Embryonic facial prominence (tissue), 1 donor: ENCODE measurements around the gene MLN.
"Not testable (repeated sequence)": the region's sequence is repeated elsewhere in the genome, so short reads cannot be mapped to it uniquely, and the experiment has no call there.

Source experiments
- DNase-seq: peaks from one replicate; pipeline ENCODE4 v3.0.0-alpha.2; 2016; ENCODE audit errors: extremely low spot score

The MLN gene

DNA sequence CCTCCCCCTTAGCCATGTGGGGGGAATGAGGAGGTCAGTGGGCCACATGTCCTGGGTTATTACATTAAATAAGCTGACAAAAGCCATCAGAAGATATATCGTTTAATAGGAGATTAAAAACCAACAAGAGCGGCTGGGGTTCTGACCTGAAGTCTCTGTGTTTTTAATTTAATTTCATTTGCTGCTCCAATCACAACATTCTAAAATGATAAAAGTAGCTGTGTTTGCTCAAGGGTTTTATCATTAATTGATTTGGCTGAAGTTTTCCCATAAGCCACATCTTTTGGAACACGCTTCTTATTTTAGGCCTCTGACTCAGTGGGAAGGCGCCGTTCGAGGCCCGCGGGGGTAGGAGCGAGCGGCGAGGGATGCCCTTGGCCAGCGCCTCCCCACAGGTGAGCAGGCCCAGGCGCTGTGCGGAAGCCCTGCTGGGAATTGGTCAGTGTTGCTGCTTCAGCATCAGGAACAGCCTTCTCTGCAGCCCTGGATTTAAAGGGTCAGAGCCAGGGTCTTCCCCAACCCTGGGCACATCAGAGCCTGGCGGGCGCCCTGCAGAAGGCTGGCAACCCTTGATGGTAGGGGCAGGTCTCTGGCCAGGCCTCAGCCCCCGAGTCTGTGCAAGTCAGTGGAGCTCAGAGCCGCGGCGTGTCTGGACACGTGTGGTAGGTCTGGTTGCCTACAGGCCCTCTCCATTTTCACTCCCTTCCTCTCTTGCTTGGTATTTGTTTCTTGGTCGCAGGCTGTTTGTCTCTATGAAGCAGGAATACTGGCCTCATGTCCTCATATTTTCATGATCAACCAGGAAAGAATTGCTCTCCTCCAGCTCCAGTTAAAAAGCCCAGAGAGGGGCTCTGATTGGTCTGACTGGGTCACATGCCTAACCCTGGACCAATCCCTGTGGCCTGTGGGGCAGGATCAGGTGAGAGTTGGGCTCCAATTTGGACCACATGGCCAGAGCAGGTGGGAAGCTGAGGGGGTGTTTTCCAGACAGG is 30.9 kb upstream of the MLN start:
- DNase-seq: no peak

GRCh38 chr6:33833599-33833998 is 29.8 kb upstream of the MLN start:
- DNase-seq: no peak

DNA sequence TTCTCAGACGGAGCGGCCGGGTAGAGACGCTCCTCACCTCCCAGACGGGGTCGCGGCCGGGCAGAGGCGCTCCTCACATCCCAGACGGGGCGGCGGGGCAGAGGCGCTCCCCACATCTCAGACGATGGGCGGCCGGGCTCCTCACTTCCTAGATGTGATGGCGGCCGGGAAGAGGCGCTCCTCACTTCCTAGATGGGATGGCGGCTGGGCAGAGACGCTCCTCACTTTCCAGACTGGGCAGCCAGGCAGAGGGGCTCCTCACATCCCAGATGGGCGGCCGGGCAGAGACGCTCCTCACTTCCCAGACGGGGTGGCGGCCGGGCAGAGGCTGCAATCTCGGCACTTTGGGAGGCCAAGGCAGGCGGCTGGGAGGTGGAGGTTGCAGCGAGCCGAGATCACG is 29.0 kb upstream of the MLN start:
- DNase-seq: not testable (repeated sequence)

GRCh38 chr6:33831725-33832124 is 27.9 kb upstream of the MLN start:
- DNase-seq: not testable (repeated sequence)

DNA sequence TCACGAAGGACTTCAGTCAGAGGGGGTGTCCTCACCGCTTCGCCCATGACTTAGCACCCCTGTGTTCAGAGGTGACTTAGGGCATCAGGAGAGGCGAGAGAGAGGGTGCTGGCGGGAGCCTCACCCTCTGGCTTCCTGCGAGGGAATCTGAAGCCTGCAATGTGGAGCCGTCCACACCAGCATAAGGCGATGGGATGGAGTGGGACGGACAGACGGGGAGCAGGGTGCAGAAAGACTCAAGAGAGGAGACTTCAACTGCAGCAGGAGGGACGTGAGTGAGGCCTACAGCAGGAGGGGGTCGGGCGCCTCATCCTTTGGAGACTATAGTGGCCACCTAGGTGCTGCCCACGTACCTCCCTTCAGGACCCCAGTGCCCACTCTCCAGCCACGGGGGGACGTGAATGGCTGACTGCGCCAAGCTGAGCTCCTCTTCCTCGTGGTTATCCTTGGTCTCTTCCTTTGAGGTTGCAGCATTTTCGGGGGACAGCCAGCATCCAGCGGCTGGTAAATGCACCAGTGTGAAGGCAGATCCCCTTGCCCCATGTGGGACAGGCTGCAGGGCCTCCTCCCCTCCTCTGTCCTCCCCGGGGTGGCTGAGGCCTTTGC is 26.9 kb upstream of the MLN start:
- no peak for DNase-seq

- no peak for DNase-seq
These were observed 25.2 kb upstream of the MLN start for GRCh38 chr6:33828764-33829731.

- no peak for DNase-seq
These were observed 24.6 kb upstream of the MLN start for GRCh38 chr6:33828452-33828763.

DNA sequence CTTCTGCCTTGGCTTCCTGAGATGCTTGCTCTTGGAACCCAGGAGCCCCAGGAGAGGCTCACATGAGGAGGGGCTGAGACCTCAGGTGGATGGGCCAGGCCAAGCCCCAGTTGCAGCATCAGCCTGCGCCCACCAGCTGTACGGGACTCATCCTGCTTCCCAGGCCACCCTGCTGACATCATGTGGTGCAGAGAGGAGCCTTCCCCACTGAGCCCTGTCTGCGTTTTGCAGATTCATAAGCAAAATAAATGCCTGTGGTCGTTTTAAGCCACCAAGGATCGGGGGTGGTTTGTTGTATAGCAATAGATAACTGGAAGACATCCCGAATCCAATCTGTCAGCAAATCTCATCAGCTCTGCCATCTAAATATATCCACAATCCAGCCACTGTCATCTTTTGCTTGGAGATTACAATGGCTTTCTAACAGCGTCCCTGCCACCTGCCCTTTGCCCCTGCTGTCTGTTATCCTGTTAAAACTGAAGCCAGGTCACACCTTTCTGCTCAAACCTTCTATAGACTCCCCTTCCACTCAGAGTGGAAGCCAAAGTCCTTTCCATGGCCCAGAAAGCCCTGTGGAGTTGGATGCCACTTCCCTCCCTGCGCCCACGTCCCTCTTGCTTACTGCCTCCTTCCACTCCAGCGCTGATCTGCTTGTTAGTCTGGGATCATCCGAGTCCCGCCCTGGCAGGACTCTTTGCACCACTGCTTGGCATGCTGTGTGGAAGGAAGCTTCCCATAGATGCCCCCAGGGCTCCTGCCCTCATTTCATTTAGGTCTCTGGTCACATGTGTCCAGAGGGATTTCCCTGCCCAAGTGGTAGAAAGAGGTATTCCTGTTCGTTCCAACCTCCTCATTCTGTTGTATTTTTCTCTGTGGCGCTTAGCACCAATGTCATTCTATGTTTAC is 24.0 kb upstream of the MLN start:
- no peak for DNase-seq

GRCh38 chr6:33826537-33826936 is 22.7 kb upstream of the MLN start:
- no peak for DNase-seq

GRCh38 chr6:33824461-33825154 is 20.8 kb upstream of the MLN start:
- DNase-seq: no peak

DNA sequence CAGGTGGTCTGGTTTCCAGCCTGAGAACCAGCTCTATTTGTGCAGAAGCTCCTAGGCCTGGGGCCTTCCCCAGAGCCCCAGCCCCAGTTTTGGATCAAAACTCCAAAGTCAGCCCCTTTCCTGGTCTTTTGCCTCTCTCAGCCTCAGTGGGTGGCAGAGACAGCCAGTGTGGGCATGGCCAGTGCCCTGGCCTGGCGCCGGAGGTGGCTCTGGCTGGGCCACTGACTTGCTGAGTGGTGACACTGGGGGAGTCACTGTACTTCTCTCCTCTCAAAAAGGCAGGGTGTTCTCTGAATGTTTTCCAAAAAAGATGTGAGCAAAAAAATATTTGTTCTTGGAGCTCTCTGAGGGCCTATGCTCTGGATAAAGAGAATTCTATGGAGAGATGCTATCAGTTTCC is 20.0 kb upstream of the MLN start:
- no peak for DNase-seq

DNA sequence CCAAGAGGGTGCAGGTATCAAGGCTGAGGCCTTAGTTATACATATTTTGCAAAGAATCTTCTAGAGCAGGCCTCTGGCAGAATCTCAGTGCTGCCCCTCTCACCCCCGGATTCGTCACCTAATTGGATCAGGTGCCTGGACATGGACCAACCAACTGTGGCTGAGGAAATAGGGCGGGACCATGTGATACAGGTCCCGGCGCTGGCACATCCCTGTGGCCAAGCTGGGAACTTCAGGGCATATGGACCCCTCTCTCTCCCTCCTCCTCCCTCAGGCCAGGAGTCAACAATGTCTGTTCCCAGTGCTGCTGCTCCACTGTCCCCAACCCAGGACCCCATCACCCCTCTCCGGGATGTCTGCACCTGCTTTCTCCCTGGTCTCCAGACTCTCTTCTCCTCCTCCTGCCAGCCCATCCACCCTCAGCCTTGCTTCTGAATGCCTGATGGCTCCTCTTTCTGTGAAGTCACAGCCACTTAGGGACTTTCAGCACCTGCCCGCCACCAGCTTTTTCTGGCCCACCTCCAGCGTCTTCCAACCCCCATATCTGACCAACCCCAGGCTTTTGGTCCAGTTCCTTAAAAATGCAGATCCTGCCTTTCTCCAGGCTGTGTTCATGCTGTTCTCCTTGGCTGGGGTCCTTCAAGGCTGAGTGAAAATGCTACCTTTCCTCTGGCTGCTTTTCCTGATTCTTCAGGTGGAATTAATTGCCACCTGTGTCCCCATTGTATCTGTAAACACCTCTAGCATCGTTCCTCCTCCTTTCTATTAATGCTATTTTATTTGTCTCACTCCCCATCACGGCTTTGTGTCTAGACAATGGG is 19.0 kb upstream of the MLN start:
- no peak for DNase-seq

- DNase-seq: no peak
These were observed 17.1 kb upstream of the MLN start for GRCh38 chr6:33820784-33821520.

GRCh38 chr6:33820243-33820642 is 16.4 kb upstream of the MLN start:
- DNase-seq: no peak

DNA sequence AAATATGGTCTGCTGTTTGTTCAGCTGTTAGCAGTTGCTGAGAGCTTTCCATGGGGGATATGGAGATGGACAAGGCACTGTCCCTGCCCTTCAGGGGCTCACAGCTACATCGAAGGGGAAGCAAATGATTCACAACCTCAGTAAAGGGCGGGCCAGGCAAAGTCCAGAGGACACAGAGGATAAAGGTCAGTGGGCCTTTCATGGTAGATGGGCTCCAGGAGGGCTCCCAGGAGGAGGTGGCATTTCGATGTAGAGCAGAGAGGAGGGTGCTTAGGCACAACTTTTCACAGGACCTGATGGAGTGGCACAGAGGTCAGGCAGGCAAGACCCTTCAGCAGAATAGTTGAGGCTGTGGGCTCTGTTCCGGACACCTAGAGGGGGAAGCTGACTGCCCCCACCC is 15.2 kb upstream of the MLN start:
- no peak for DNase-seq

GRCh38 chr6:33818293-33818692 is 14.5 kb upstream of the MLN start:
- no peak for DNase-seq

GRCh38 chr6:33817489-33817888 is 13.7 kb upstream of the MLN start:
- DNase-seq: no peak

DNA sequence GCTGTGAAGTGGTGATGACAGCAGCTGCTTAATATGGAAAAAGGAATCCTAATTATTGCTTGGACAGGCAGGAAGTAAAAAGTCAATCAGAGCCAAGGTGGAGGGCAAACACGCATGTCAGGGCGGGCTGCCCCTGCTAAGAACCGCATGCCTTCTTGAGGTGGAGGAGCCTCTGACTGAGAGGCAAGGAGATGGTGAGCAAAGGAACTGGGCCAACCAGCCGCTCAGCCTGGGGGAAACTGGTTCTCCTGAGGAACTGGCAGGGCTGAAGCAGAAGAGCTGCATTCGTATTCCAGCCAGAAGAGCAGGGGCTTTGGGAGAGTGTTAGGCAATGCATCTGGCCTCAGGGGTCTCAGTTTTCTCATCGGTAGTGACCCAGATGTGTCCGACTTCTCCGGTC is 13.1 kb upstream of the MLN start:
- DNase-seq: no peak

DNA sequence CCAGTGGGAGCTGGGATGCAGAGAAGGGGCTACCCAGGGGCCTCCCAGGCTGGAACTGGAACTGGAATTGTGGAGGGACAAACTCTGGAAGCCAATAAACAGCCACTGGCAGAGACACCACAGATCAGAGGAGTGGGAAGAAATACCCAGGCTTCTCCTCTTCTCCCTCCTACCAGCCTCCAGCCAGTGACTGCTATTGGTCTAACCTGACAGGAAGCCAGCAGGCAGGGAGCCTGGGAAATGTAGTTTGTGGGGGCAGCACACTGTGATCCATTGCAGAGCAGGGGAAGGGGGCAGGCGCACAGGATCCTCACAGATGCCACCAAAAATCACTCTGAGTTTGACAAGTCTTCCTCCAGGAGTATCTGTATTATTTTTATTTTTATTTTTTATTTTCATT is 12.1 kb upstream of the MLN start:
- no peak for DNase-seq
